ENCODE measurements around the gene HSDL1. TPM values are rescaled to one million over a fixed set of nuclear protein-coding genes. Genes with fewer than 3 reads are reported as not detected.

Gene HSDL1
- total RNA-seq, 4 donors from 2014 or later: 20.2 to 26.8 (median 22.6) TPM

- DNase-seq (no peak), ATAC-seq (no peak)
- no peak overlapping the region for H3K4me3 ChIP-seq
- intact Hi-C loops (cut with DNase I; ENCODE audit: low total_unique reads) (no loop called here), in situ Hi-C loops (cut with MboI; ENCODE audit: low sequenced_read_pairs in 4 of 4) (loop anchor here in 1 of 4 donors (25.0 kb wide), 1 partner anchor 193 kb away; the partner anchor contains the start of genes NECAB2 and OSGIN1)
- H3K9me3 ChIP-seq: no peaks in the 10 kb centered on the region
- H3K27ac ChIP-seq: no peak overlapping the region
- H3K27me3 ChIP-seq: peaks cover 0 to 11% (median 0%) of the 10 kb centered on the region in 3 donors
- no peaks in the 10 kb centered on the region for H3K36me3 ChIP-seq
- H3K4me1 ChIP-seq: no peaks in the 10 kb centered on the region
- no peak for TF ChIP-seq POLR2A (IDR thresholded peaks at IDR 0.05)
- TF ChIP-seq, protein P1, sequence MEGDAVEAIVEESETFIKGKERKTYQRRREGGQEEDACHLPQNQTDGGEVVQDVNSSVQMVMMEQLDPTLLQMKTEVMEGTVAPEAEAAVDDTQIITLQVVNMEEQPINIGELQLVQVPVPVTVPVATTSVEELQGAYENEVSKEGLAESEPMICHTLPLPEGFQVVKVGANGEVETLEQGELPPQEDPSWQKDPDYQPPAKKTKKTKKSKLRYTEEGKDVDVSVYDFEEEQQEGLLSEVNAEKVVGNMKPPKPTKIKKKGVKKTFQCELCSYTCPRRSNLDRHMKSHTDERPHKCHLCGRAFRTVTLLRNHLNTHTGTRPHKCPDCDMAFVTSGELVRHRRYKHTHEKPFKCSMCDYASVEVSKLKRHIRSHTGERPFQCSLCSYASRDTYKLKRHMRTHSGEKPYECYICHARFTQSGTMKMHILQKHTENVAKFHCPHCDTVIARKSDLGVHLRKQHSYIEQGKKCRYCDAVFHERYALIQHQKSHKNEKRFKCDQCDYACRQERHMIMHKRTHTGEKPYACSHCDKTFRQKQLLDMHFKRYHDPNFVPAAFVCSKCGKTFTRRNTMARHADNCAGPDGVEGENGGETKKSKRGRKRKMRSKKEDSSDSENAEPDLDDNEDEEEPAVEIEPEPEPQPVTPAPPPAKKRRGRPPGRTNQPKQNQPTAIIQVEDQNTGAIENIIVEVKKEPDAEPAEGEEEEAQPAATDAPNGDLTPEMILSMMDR (IDR thresholded peaks at IDR 0.05 in 4 of 5, conservative IDR thresholded peaks at IDR 0.05 in 1 of 5): no peak
Measured at GRCh38 chr16:84155771-84156170, 10.8 kb upstream of the HSDL1 start.

DNA sequence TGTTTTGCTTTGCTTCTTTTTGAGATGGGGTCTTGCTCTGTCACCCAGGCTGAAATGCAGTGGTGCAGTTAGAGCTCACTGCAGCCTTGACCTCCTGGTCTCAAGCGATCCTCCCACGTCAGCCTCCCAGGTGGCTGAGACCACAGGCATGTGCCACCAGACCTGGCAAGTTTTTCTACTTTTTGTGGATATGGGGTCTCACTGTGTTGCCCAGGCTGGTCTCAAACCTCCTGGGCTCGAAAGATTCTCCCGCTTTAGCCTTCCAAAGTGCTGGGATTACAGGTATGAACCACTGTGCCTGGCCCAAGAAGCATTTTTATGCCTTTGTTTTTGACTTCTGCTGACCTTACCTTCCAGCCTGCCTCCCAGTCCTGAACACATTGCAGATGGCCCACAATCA, 10.2 kb upstream of the HSDL1 start:
- Histone ChIP-seq H3K4me3 (no peak overlapping the region), H3K9me3 (no peaks in the 10 kb centered on the region), H3K27ac (no peak overlapping the region), H3K4me1 (no peaks in the 10 kb centered on the region), H3K36me3 (no peaks in the 10 kb centered on the region), H3K27me3 (peaks cover 0 to 11% (median 0%) of the 10 kb centered on the region in 3 donors)
- intact Hi-C loops (cut with DNase I; ENCODE audit: low total_unique reads) (no loop called here), in situ Hi-C loops (cut with MboI; ENCODE audit: low sequenced_read_pairs in 4 of 4) (loop anchor here in 1 of 4 donors (25.0 kb wide), 1 partner anchor 193 kb away; the partner anchor contains the start of genes NECAB2 and OSGIN1)
- TF ChIP-seq POLR2A (IDR thresholded peaks at IDR 0.05): no peak
- TF ChIP-seq, protein P1 (IDR thresholded peaks at IDR 0.05 in 4 of 5, conservative IDR thresholded peaks at IDR 0.05 in 1 of 5): no peak
- DNase-seq (no peak), ATAC-seq (no peak)

GRCh38 chr16:84153660-84154214, 8.8 kb upstream of the HSDL1 start:
- in situ Hi-C loops (cut with MboI; ENCODE audit: low sequenced_read_pairs in 4 of 4) (loop anchor here in 1 of 4 donors (25.0 kb wide), 1 partner anchor 191 kb away; the partner anchor contains the start of genes NECAB2 and OSGIN1), intact Hi-C loops (cut with DNase I; ENCODE audit: low total_unique reads) (no loop called here)
- no peaks in the 10 kb centered on the region for H3K4me1 ChIP-seq
- peaks cover 0 to 2% (median 0%) of the 10 kb centered on the region in 3 donors for H3K27me3 ChIP-seq
- H3K4me3 ChIP-seq: no peak overlapping the region
- H3K27ac ChIP-seq: no peak overlapping the region
- TF ChIP-seq, protein P1 (IDR thresholded peaks at IDR 0.05 in 4 of 5, conservative IDR thresholded peaks at IDR 0.05 in 1 of 5): no peak
- DNase-seq (no peak), ATAC-seq (no peak)
- no peaks in the 10 kb centered on the region for H3K36me3 ChIP-seq
- no peaks in the 10 kb centered on the region for H3K9me3 ChIP-seq

GRCh38 chr16:84150926-84151325, 5.9 kb upstream of the HSDL1 start:
- intact Hi-C loops (cut with DNase I; ENCODE audit: low total_unique reads) (no loop called here), in situ Hi-C loops (cut with MboI; ENCODE audit: low sequenced_read_pairs in 4 of 4) (loop anchor here in 1 of 4 donors (25.0 kb wide), 1 partner anchor 189 kb away; the partner anchor contains the start of genes NECAB2 and OSGIN1)
- no peak for DNase-seq
- no peak overlapping the region for H3K27ac ChIP-seq
- H3K9me3 ChIP-seq: no peaks in the 10 kb centered on the region
- no peaks in the 10 kb centered on the region for H3K4me1 ChIP-seq
- no peaks in the 10 kb centered on the region for H3K27me3 ChIP-seq
- no peak for ATAC-seq
- no peaks in the 10 kb centered on the region for H3K36me3 ChIP-seq
- H3K4me3 ChIP-seq: no peak overlapping the region
- TF ChIP-seq POLR2A (IDR thresholded peaks at IDR 0.05): no peak
- TF ChIP-seq, protein P1 (IDR thresholded peaks at IDR 0.05 in 4 of 5, conservative IDR thresholded peaks at IDR 0.05 in 1 of 5): no peak
